HEK293 (cell line): ENCODE data around the gene POU4F1.

ENCODE experiments used
- CTCF ChIP-seq: fragments of 450-650 bp; formaldehyde crosslinking; IDR thresholded peaks from 2 replicates; pipeline ENCODE4 v1.5.1; 2016; ENCODE audit warnings: missing biosample characterization, missing genetic modification characterization
- SALL2 ChIP-seq: fragments of 450-650 bp; formaldehyde crosslinking; IDR thresholded peaks from 2 replicates; pipeline ENCODE4 v1.5.0; 2017; ENCODE audit warnings: missing biosample characterization, mild to moderate bottlenecking, missing genetic modification characterization, borderline replicate concordance
- ZNF114 ChIP-seq: fragments of 450-650 bp; formaldehyde crosslinking; IDR thresholded peaks from 2 replicates; pipeline ENCODE4 v1.5.0; 2017; ENCODE audit warnings: missing biosample characterization, missing genetic modification characterization
- ZNF148 ChIP-seq: fragments of 450-650 bp; formaldehyde crosslinking; IDR thresholded peaks from 2 replicates; pipeline ENCODE4 v1.5.0; 2017; ENCODE audit warnings: missing biosample characterization, missing genetic modification characterization, borderline replicate concordance
- ZNF174 ChIP-seq: fragments of 450-650 bp; formaldehyde crosslinking; IDR thresholded peaks from 2 replicates; pipeline ENCODE4 v1.5.0; 2017; ENCODE audit warnings: missing biosample characterization, mild to moderate bottlenecking, missing genetic modification characterization
- ZNF350 ChIP-seq: fragments of 450-650 bp; formaldehyde crosslinking; IDR thresholded peaks from 2 replicates; pipeline ENCODE4 v1.5.0; 2017; ENCODE audit warnings: missing biosample characterization, mild to moderate bottlenecking, missing genetic modification characterization

- no peak for TF ChIP-seq ZNF148 (tag by site-specific recombination)
- TF ChIP-seq ZNF174 = no peak
- no peak for TF ChIP-seq ZNF114 (tag by site-specific recombination)
- TF ChIP-seq ZNF350 (tag by site-specific recombination) = no peak
- TF ChIP-seq SALL2 (tag by site-specific recombination) = no peak
- TF ChIP-seq CTCF (tag by site-specific recombination) = no peak
Observed at GRCh38 chr13:78602561-78603239, 652 bp downstream of the POU4F1 start.
